Sigmoid colon (tissue), 7 donors: ENCODE results near the gene SLC35G3. TPM values are rescaled to one million over a fixed set of nuclear protein-coding genes. Genes with fewer than 3 reads are reported as not detected.

Source experiments
- DNase-seq: peaks from one replicate; pipeline ENCODE4 v3.0.0-alpha.2; 2019
- H3K27ac ChIP-seq, 4 donors: fragments of 200-600 bp; sonication (generic); one replicate each; pipeline ENCODE4 v1.5.1; 2016 to 2019; ENCODE audit warnings: mild to moderate bottlenecking in 1 of 4
- H3K27me3 ChIP-seq, 3 donors: fragments of 200-600 bp; sonication (generic); one replicate each; pipeline ENCODE4 v1.5.1; 2019; ENCODE audit warnings: mild to moderate bottlenecking in 1 of 3
- H3K36me3 ChIP-seq, 4 donors: fragments of 200-600 bp; sonication (generic); one replicate each; pipeline ENCODE4 v1.5.1; 2016 to 2019
- H3K4me1 ChIP-seq, 4 donors: fragments of 200-600 bp; sonication (generic); one replicate each; pipeline ENCODE4 v1.5.1; 2017 to 2019
- H3K4me3 ChIP-seq, 4 donors: fragments of 200-600 bp; sonication (generic); one replicate each; pipeline ENCODE4 v1.5.1; 2017 to 2019; ENCODE audit warnings: mild to moderate bottlenecking in 2 of 4, moderate library complexity in 1 of 4
- H3K9me3 ChIP-seq, 4 donors: fragments of 200-600 bp in 3 of 4; sonication (generic) in 3 of 4; one replicate each; pipeline versions ENCODE4 v1.5.1 to v1.6.1; 2013 to 2019
- EP300 ChIP-seq, 4 donors: sonication (generic); formaldehyde crosslinking; IDR thresholded peaks; one replicate each; pipeline ENCODE4 v1.6.1; 2017; ENCODE audit warnings: antibody characterized with exemption in 4 of 4
- POLR2A ChIP-seq, 2 donors: fragments of 450-650 bp; IDR thresholded peaks; one replicate each; pipeline ENCODE4 v1.6.1; 2016; ENCODE audit warnings: antibody characterized with exemption in 2 of 2, mild to moderate bottlenecking in 2 of 2, moderate library complexity in 2 of 2
- POLR2AphosphoS5 ChIP-seq, 4 donors: sonication (generic); formaldehyde crosslinking; IDR thresholded peaks; one replicate each; pipeline ENCODE4 v1.6.1; 2017; ENCODE audit warnings: antibody characterized with exemption in 4 of 4
- WGBS, 2 donors: extraction: QIAGEN DNeasy Blood & Tissue Kit; methylation state at CpG; one replicate each; pipeline ENCODE4 v1.1.7; 2013; 5-methylcytosine and 5-hydroxymethylcytosine counted together
- intact Hi-C: fragments of 100-400 bp; cut with DNase I; formaldehyde crosslinking; loops from one replicate; pipeline ENCODE4 v1.15.1; 2023
- polyA plus RNA-seq, 3 donors: library from polyadenylated mRNA; stranded (reverse); fragments of 200-250 nt; gene quantifications; one replicate each; pipeline ENCODE4 v1.2.3, GENCODE V29; 2013
- total RNA-seq, 4 donors: library from RNA; depleted of rRNA; stranded (reverse); fragments of >200 nt; gene quantifications; one replicate each; pipeline ENCODE4 v1.1.0, GENCODE V29; 2016
- TF ChIP-seq, protein P1 (sequence below), 4 experiments: fragments of 450-650 bp in 3 of 4; fragments of 200-600 bp in 1 of 4; IDR thresholded peaks; one replicate each; pipeline ENCODE4 v1.5.1; 2016 to 2019; ENCODE audit warnings: antibody characterized with exemption in 4 of 4, mild to moderate bottlenecking in 3 of 4, moderate library complexity in 2 of 4
- donor health status: healthy with polysubstance abuse.
- donor health status: Bipolar disorder and iron deficiency.
- donor health status: healthy.

Gene SLC35G3
- total and polyA plus RNA-seq, 7 donors, result not detected

DNA sequence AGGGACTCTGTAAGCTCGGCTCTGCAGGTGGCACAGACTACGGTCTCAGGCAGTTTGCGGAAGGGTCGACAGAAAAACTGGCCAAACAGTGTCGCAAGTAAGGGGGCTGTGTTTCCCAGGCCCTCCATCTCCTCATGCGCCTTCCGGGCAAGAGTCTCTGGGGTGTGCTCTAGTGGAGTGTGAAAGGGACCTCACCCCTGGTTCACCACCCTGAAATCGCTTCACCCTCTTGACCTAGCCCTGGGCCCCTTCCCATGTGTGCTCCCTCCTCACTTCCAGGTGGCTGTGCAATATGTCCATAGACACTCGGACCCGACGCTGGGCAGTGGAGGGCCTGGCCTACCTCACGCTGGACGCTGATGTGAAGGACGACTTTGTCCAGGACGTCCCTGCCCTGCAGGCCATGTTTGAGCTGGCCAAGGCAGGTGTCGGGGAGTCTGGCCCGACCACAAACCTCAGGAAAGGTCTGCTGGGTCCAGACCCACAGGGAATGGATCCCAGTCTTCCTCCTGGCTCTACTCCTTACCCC lies 24.3 kb downstream of the SLC35G3 start:
- H3K27ac ChIP-seq, result no peak overlapping the region
- H3K4me3 ChIP-seq, result no peak overlapping the region
- TF ChIP-seq POLR2A (IDR thresholded peaks at IDR 0.05), result no peak
- TF ChIP-seq POLR2AphosphoS5 (IDR thresholded peaks at IDR 0.05), result no peak
- TF ChIP-seq, protein P1, sequence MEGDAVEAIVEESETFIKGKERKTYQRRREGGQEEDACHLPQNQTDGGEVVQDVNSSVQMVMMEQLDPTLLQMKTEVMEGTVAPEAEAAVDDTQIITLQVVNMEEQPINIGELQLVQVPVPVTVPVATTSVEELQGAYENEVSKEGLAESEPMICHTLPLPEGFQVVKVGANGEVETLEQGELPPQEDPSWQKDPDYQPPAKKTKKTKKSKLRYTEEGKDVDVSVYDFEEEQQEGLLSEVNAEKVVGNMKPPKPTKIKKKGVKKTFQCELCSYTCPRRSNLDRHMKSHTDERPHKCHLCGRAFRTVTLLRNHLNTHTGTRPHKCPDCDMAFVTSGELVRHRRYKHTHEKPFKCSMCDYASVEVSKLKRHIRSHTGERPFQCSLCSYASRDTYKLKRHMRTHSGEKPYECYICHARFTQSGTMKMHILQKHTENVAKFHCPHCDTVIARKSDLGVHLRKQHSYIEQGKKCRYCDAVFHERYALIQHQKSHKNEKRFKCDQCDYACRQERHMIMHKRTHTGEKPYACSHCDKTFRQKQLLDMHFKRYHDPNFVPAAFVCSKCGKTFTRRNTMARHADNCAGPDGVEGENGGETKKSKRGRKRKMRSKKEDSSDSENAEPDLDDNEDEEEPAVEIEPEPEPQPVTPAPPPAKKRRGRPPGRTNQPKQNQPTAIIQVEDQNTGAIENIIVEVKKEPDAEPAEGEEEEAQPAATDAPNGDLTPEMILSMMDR (IDR thresholded peaks at IDR 0.05), result no peak
- TF ChIP-seq EP300 (IDR thresholded peaks at IDR 0.05), result no peak
- H3K36me3 ChIP-seq, result no peaks in the 10 kb centered on the region
- intact Hi-C loops, result loop anchor here (2.0 to 10.0 kb wide), 3 partner anchors 142 to 575 kb away; no protein-coding TSS in a partner anchor
- no peaks in the 10 kb centered on the region for H3K4me1 ChIP-seq
- 89 to 91% methylated on average over 17 of the region's 17 CpGs for WGBS, 2 donors
- no peaks in the 10 kb centered on the region for H3K27me3 ChIP-seq
- DNase-seq, result no peak
- no peaks in the 10 kb centered on the region for H3K9me3 ChIP-seq

DNA sequence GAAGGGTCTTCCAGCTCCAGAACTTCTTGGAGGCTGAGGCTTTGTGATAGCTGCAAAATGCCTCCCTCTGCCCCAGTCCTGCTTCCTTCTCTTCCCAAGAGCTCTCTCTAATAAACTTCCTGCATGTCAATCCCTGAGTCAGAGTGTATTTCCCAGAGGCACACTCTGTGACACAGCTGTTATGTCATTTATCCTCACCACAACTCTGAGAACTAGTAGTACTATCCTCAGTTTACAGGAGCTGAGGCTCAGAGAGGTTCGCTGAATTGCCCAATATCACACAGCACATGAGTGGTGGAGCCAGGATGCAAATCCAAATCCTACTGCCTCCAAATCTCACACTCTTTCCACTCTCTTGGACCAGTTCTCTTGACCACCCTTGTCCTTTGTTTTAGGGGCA lies 26.5 kb downstream of the SLC35G3 start:
- WGBS, 2 donors, result 72 to 88% methylated on average over 1 of the region's 1 CpG
- H3K4me3 ChIP-seq, result no peak overlapping the region
- H3K4me1 ChIP-seq, result no peaks in the 10 kb centered on the region
- no peaks in the 10 kb centered on the region for H3K9me3 ChIP-seq
- H3K27me3 ChIP-seq, result no peaks in the 10 kb centered on the region
- no peaks in the 10 kb centered on the region for H3K36me3 ChIP-seq
- intact Hi-C loops, result loop anchor here (10.0 kb wide), 1 partner anchor 577 kb away; no protein-coding TSS in a partner anchor
- DNase-seq, result peak; percentile 4
- TF ChIP-seq EP300 (IDR thresholded peaks at IDR 0.05) (no peak), POLR2AphosphoS5 (IDR thresholded peaks at IDR 0.05) (no peak), POLR2A (IDR thresholded peaks at IDR 0.05) (no peak)
- TF ChIP-seq, protein P1 (IDR thresholded peaks at IDR 0.05), result no peak
- no peak overlapping the region for H3K27ac ChIP-seq

DNA sequence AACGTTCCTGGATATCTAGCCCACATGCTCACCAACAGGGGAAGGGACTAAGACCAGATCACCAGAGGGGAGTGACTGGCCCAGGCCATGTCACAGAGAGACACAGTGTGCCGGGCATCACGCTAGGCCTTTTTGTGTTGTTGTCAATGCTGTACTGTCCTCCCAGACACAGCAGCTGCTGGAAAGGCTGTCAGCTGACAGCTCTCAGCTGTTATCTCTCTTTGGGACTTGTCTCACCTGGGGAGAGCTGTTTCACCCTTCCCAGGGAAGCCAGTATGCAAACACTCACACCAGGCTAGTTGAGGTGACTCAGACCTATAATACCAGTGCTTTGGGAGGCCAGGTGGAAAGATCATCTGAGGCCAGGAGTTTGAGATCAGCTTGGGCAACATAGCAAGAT lies 27.1 kb downstream of the SLC35G3 start:
- intact Hi-C loops, result loop anchor here (10.0 kb wide), 1 partner anchor 578 kb away; no protein-coding TSS in a partner anchor
- Histone ChIP-seq H3K36me3 (no peaks in the 10 kb centered on the region), H3K4me3 (no peak overlapping the region), H3K4me1 (no peaks in the 10 kb centered on the region), H3K27me3 (no peaks in the 10 kb centered on the region), H3K9me3 (no peaks in the 10 kb centered on the region), H3K27ac (no peak overlapping the region)
- TF ChIP-seq POLR2AphosphoS5 (IDR thresholded peaks at IDR 0.05), result no peak
- TF ChIP-seq EP300 (IDR thresholded peaks at IDR 0.05), result no peak
- TF ChIP-seq POLR2A (IDR thresholded peaks at IDR 0.05), result no peak
- TF ChIP-seq, protein P1 (IDR thresholded peaks at IDR 0.05), result no peak
- peak; percentile 20 for DNase-seq
- 48 to 76% methylated on average over 3 of the region's 3 CpGs for WGBS, 2 donors

DNA sequence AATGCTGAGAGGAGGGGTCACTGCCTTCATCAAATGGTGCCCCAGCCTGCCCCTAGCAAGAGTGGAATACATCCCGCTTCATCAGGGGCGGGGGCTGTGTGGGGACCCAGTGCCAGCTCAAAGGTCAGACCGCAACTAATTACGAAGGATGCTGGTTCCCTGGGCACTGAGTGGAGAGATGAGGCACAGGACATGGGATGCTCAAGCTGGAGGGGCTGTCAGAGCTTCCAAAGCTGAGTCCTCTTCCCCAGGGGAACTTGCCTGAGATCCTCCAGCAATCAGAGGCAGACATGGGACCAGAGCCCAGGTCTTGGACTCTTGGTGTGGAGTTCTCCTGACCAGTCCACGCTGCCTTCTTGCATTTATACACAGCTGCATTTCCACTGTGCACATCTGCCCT lies 27.7 kb downstream of the SLC35G3 start:
- Histone ChIP-seq H3K27me3 (no peaks in the 10 kb centered on the region), H3K4me3 (no peak overlapping the region), H3K27ac (no peak overlapping the region), H3K9me3 (no peaks in the 10 kb centered on the region), H3K4me1 (no peaks in the 10 kb centered on the region), H3K36me3 (no peaks in the 10 kb centered on the region)
- 53 to 69% methylated on average over 5 of the region's 5 CpGs for WGBS, 2 donors
- intact Hi-C loops, result loop anchor here (10.0 kb wide), 1 partner anchor 578 kb away; no protein-coding TSS in a partner anchor
- TF ChIP-seq POLR2AphosphoS5 (IDR thresholded peaks at IDR 0.05), result no peak
- TF ChIP-seq, protein P1 (IDR thresholded peaks at IDR 0.05), result no peak
- peak; percentile 49 for DNase-seq

DNA sequence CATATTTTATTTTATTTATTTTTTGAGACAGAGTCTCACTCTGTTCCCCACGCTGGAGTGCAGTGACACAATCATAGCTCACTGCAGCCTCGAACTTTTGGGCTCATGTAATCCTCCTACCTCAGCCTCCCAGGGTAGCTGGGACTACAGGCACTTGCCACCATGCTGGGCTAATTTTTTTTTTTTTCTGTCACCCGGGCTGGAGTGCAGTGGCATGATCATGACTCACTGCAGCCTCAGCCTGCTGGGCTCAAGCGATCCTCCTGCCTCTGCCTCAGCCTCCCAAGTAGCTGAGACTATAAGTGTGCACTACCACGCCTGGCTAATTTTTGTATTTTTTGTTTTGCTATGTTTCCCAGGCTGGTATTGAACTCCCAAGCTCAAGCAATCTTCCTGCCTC lies 29.5 kb downstream of the SLC35G3 start:
- intact Hi-C loops, result loop anchor here (10.0 kb wide), 1 partner anchor 580 kb away; no protein-coding TSS in a partner anchor
- DNase-seq, result peak; percentile 17
- Histone ChIP-seq H3K4me3 (no peak overlapping the region), H3K27me3 (no peaks in the 10 kb centered on the region), H3K27ac (no peak overlapping the region), H3K9me3 (no peaks in the 10 kb centered on the region), H3K4me1 (no peaks in the 10 kb centered on the region), H3K36me3 (no peaks in the 10 kb centered on the region)
- 64 to 85% methylated on average over 5 of the region's 5 CpGs for WGBS, 2 donors
- TF ChIP-seq POLR2A (IDR thresholded peaks at IDR 0.05) (no peak), EP300 (IDR thresholded peaks at IDR 0.05) (no peak), POLR2AphosphoS5 (IDR thresholded peaks at IDR 0.05) (no peak)
- TF ChIP-seq, protein P1 (IDR thresholded peaks at IDR 0.05), result no peak
